Lower lobe of right lung (tissue), 2 donors: ENCODE measurements around the gene BHLHE23. TPM values are rescaled to one million over a fixed set of nuclear protein-coding genes. Genes with fewer than 3 reads are reported as not detected.

Experiments used
- ATAC-seq, 2 donors: fragments of 200-7000 bp; cut with Tn5 transposase; one replicate each; pipeline ENCODE4 v1.9.1; 2020 to 2022; ENCODE audit warnings: mild to moderate bottlenecking in 2 of 2, moderate library complexity in 2 of 2
- DNase-seq: peaks from one replicate; pipeline ENCODE4 v3.0.0-alpha.2; 2020
- H3K27ac ChIP-seq: fragments of 200-600 bp; one replicate; pipeline ENCODE4 v1.8.0; 2022
- H3K27me3 ChIP-seq: fragments of 200-600 bp; one replicate; pipeline ENCODE4 v1.8.0; 2022; ENCODE audit warnings: low read depth
- H3K36me3 ChIP-seq: fragments of 200-600 bp; one replicate; pipeline ENCODE4 v1.8.0; 2022; ENCODE audit warnings: mild to moderate bottlenecking
- H3K4me1 ChIP-seq: fragments of 200-600 bp; one replicate; pipeline ENCODE4 v1.8.0; 2022
- H3K4me3 ChIP-seq: fragments of 200-600 bp; one replicate; pipeline ENCODE4 v1.8.0; 2022; ENCODE audit warnings: mild to moderate bottlenecking
- H3K9me3 ChIP-seq: fragments of 200-600 bp; one replicate; pipeline ENCODE4 v1.8.0; 2022
- CTCF ChIP-seq: fragments of 200-600 bp; IDR thresholded peaks from one replicate; pipeline ENCODE4 v1.8.0; 2022; ENCODE audit warnings: antibody characterized with exemption, mild to moderate bottlenecking
- intact Hi-C: fragments of 100-400 bp; cut with DNase I; formaldehyde crosslinking; loops from one replicate; pipeline ENCODE4 v1.11.0; 2022
- total RNA-seq: library from RNA; stranded (reverse); fragmentation: NEBNext Ultra II Directional; extraction: Animal tissue kit (Norgen Biotek cat#: 25700); gene quantifications from one replicate; pipeline ENCODE4 v1.2.1, GENCODE V29; 2021
- donor health status: DM: no; HTN: yes; CAD: no; lungs with severe emphysema.

The BHLHE23 gene
- total RNA-seq, 1 donor from 2014 or later: not detected

- TF ChIP-seq CTCF: no peak
- no peak overlapping the region for H3K4me3 ChIP-seq
Observed at GRCh38 chr20:63049191-63049518, 42.4 kb upstream of the BHLHE23 start.

GRCh38 chr20:63048516-63049190 is 41.9 kb upstream of the BHLHE23 start:
- no peaks in the 10 kb centered on the region for H3K4me1 ChIP-seq
- H3K9me3 ChIP-seq: no peaks in the 10 kb centered on the region
- no peaks in the 10 kb centered on the region for H3K36me3 ChIP-seq
- DNase-seq (peak; percentile 34), ATAC-seq (no peak)
- intact Hi-C loops: no loop called here
- H3K27ac ChIP-seq: no peak overlapping the region
- no peak overlapping the region for H3K4me3 ChIP-seq
- peaks cover 25% of the 10 kb centered on the region for H3K27me3 ChIP-seq
- TF ChIP-seq CTCF: no peak

More at GRCh38 chr20:63049191-63049518, 42.4 kb upstream of the BHLHE23 start:
- DNase-seq (no peak), ATAC-seq (no peak)
- Histone ChIP-seq H3K27me3 (peaks cover 25% of the 10 kb centered on the region), H3K4me1 (no peaks in the 10 kb centered on the region), H3K36me3 (no peaks in the 10 kb centered on the region), H3K9me3 (no peaks in the 10 kb centered on the region), H3K27ac (no peak overlapping the region)
- intact Hi-C loops: no loop called here

- no peak for ATAC-seq
- intact Hi-C loops: no loop called here
- Histone ChIP-seq H3K9me3 (no peaks in the 10 kb centered on the region), H3K27me3 (peaks cover 24% of the 10 kb centered on the region), H3K36me3 (no peaks in the 10 kb centered on the region), H3K4me1 (no peaks in the 10 kb centered on the region), H3K27ac (no peak overlapping the region), H3K4me3 (no peak overlapping the region)
- no peak for TF ChIP-seq CTCF
- DNase-seq: peak; percentile 10
Observed at GRCh38 chr20:63047946-63048345, 41.2 kb upstream of the BHLHE23 start.

GRCh38 chr20:63047267-63047666 is 40.5 kb upstream of the BHLHE23 start:
- DNase-seq: no peak
- H3K4me3 ChIP-seq: no peak overlapping the region
- H3K4me1 ChIP-seq: no peaks in the 10 kb centered on the region
- H3K9me3 ChIP-seq: no peaks in the 10 kb centered on the region
- H3K27me3 ChIP-seq: peaks cover 24% of the 10 kb centered on the region
- intact Hi-C loops: no loop called here
- TF ChIP-seq CTCF: no peak
- no peak for ATAC-seq
- no peaks in the 10 kb centered on the region for H3K36me3 ChIP-seq
- no peak overlapping the region for H3K27ac ChIP-seq

GRCh38 chr20:63046841-63047240 is 40.1 kb upstream of the BHLHE23 start:
- H3K4me3 ChIP-seq: no peak overlapping the region
- no peaks in the 10 kb centered on the region for H3K9me3 ChIP-seq
- DNase-seq: no peak
- peaks cover 22% of the 10 kb centered on the region for H3K27me3 ChIP-seq
- H3K27ac ChIP-seq: no peak overlapping the region
- intact Hi-C loops: no loop called here
- no peaks in the 10 kb centered on the region for H3K36me3 ChIP-seq
- TF ChIP-seq CTCF: no peak
- no peaks in the 10 kb centered on the region for H3K4me1 ChIP-seq
- ATAC-seq: no peak
